SK-N-SH (cell line): ENCODE results near the gene ATXN7L3. TPM values are rescaled to one million over a fixed set of nuclear protein-coding genes. Genes with fewer than 3 reads are reported as not detected.

Source experiments
- CTCF ChIA-PET: fragments of 300-600, 350-600 bp; formaldehyde crosslinking; extraction: SDS; loops from one replicate; lab custom pipeline; 2021; lab: Yijun Ruan, JAX
- POLR2A ChIA-PET: fragments of 350-600 bp; sonication (Branson Sonifier 250); formaldehyde crosslinking; extraction: SDS; loops from one replicate; lab custom pipeline; 2020; ENCODE audit warnings: antibody characterized with exemption, inconsistent platforms; lab: Yijun Ruan, JAX
- DNase-seq: peaks from one replicate; pipeline ENCODE4 v3.0.0; 2012
- H2AFZ ChIP-seq: fragments of 200-600 bp; sonication (generic); 2 replicates; pipeline ENCODE4 v1.8.1; 2016; ENCODE audit warnings: antibody characterized with exemption, mild to moderate bottlenecking, low read depth
- H3F3A ChIP-seq: fragments of 200-600 bp; sonication (generic); replicated peaks from 2 replicates; pipeline ENCODE3; 2016; ENCODE audit warnings: antibody characterized with exemption, mild to moderate bottlenecking; ENCODE audit not compliant: insufficient read depth
- H3K27ac ChIP-seq, 2 experiments: fragments of 200-500 bp in 1 of 2; fragments of 200-600 bp in 1 of 2; sonication (Bioruptor generic) in 1 of 2; sonication (generic), shearing (Covaris generic) in 1 of 2; 2 replicates each; pipeline versions ENCODE4 v1.5.1 to v1.6.1; 2014 to 2016; ENCODE audit warnings: low read depth in 2 of 2, inconsistent platforms in 1 of 2, low read length in 1 of 2, mild to moderate bottlenecking in 1 of 2, mixed read lengths in 1 of 2
- H3K27me3 ChIP-seq: fragments of 200-600 bp; sonication (generic), shearing (Covaris generic); 2 replicates; pipeline ENCODE4 v1.6.1; 2016; ENCODE audit warnings: mixed run types; ENCODE audit not compliant: insufficient read depth
- H3K36me3 ChIP-seq, 2 experiments: fragments of 200-500 bp in 1 of 2; fragments of 200-600 bp in 1 of 2; sonication (Bioruptor generic) in 1 of 2; sonication (generic) in 1 of 2; replicated peaks in 1 of 2; 2 replicates each; pipeline versions ENCODE3 to v1.5.1; 2014 to 2016; ENCODE audit warnings: low read length in 1 of 2, mild to moderate bottlenecking in 1 of 2; ENCODE audit not compliant: insufficient read depth in 2 of 2, control insufficient read depth in 1 of 2
- H3K4me1 ChIP-seq, 2 experiments: fragments of 200-500 bp in 1 of 2; fragments of 200-600 bp in 1 of 2; sonication (Bioruptor generic) in 1 of 2; sonication (generic), shearing (Covaris generic) in 1 of 2; 2 replicates each; pipeline versions ENCODE4 v1.5.1 to v1.6.1; 2014 to 2016; ENCODE audit warnings: low read depth in 1 of 2, low read length in 1 of 2, mixed run types in 1 of 2; ENCODE audit not compliant: insufficient read depth in 2 of 2, control insufficient read depth in 1 of 2
- H3K4me2 ChIP-seq: fragments of 200-600 bp; sonication (generic), shearing (Covaris generic); 2 replicates; pipeline ENCODE4 v1.6.1; 2017; ENCODE audit warnings: mixed run types
- H3K4me3 ChIP-seq, 2 experiments: fragments of 200-500 bp in 1 of 2; fragments of 200-600 bp in 1 of 2; sonication (Bioruptor generic) in 1 of 2; sonication (generic), shearing (Covaris generic) in 1 of 2; 2 replicates each; pipeline versions ENCODE4 v1.5.1 to v1.8.1; 2014 to 2016; ENCODE audit warnings: low read depth in 2 of 2, inconsistent platforms in 1 of 2, low read length in 1 of 2, mild to moderate bottlenecking in 1 of 2, mixed read lengths in 1 of 2, moderate library complexity in 1 of 2
- H3K79me2 ChIP-seq: fragments of 200-600 bp; sonication (generic); 2 replicates; pipeline ENCODE4 v1.8.1; 2017; ENCODE audit warnings: mild to moderate bottlenecking; ENCODE audit not compliant: insufficient read depth
- H3K9ac ChIP-seq: fragments of 200-600 bp; sonication (generic); 2 replicates; pipeline ENCODE4 v1.6.1; 2017; ENCODE audit warnings: mixed run types
- H3K9me2 ChIP-seq: fragments of 200-600 bp; sonication (generic); 2 replicates; pipeline ENCODE4 v1.6.1; 2017; ENCODE audit warnings: mixed run types
- H3K9me3 ChIP-seq: fragments of 200-600 bp; sonication (generic); 2 replicates; pipeline ENCODE4 v1.6.1; 2017; ENCODE audit warnings: mixed run types, mild to moderate bottlenecking, moderate library complexity
- H4K20me1 ChIP-seq: fragments of 200-600 bp; sonication (generic); 2 replicates; pipeline ENCODE4 v1.6.1; 2017; ENCODE audit warnings: mild to moderate bottlenecking, mixed run types; ENCODE audit not compliant: insufficient read depth
- ELF1 ChIP-seq: IDR thresholded peaks from 2 replicates; pipeline ENCODE4 v1.4.0; 2012
- EP300 ChIP-seq, 2 experiments: IDR thresholded peaks; 2 replicates each; pipeline versions ENCODE4 v1.4.0 to v1.6.1; 2012; ENCODE audit warnings: borderline replicate concordance in 1 of 2, low read depth in 1 of 2, low read length in 1 of 2
- FOXM1 ChIP-seq: IDR thresholded peaks from 2 replicates; pipeline ENCODE4 v1.4.0; 2012; ENCODE audit warnings: low read depth, mild to moderate bottlenecking
- GATA2 ChIP-seq: sonication (generic); formaldehyde crosslinking; IDR thresholded peaks from 2 replicates; pipeline ENCODE4 v1.5.0; 2020; ENCODE audit warnings: mild to moderate bottlenecking, missing genetic modification reagents
- JUND ChIP-seq: IDR thresholded peaks from 2 replicates; pipeline ENCODE4 v1.4.0; 2012
- MEF2A ChIP-seq: IDR thresholded peaks from 2 replicates; pipeline ENCODE4 v1.4.0; 2012; ENCODE audit warnings: low read depth, borderline replicate concordance
- MXI1 ChIP-seq: IDR thresholded peaks from 2 replicates; pipeline ENCODE4 v1.6.1; 2012; ENCODE audit warnings: mild to moderate bottlenecking, low read depth, low read length, improper control_type of control experiment
- POLR2AphosphoS5 ChIP-seq: IDR thresholded peaks from 2 replicates; pipeline ENCODE4 v1.6.1; 2012; ENCODE audit warnings: low read depth, low read length
- RCOR1 ChIP-seq: fragments of 150-350 bp; IDR thresholded peaks from 2 replicates; pipeline ENCODE4 v1.6.1; 2017; ENCODE audit warnings: antibody characterized with exemption, low read length
- RFX5 ChIP-seq: IDR thresholded peaks from 2 replicates; pipeline ENCODE4 v1.6.1; 2012; ENCODE audit warnings: mild to moderate bottlenecking, improper control_type of control experiment, low read length
- SIN3A ChIP-seq: IDR thresholded peaks from 2 replicates; pipeline ENCODE4 v1.6.1; 2012; ENCODE audit warnings: low read depth, mild to moderate bottlenecking, low read length, moderate library complexity, borderline replicate concordance
- TAF1 ChIP-seq: IDR thresholded peaks from 2 replicates; pipeline ENCODE4 v1.6.1; 2012; ENCODE audit warnings: low read depth, mild to moderate bottlenecking, low read length, moderate library complexity, borderline replicate concordance
- YY1 ChIP-seq: IDR thresholded peaks from 2 replicates; pipeline ENCODE4 v1.4.0; 2012; ENCODE audit warnings: low read depth, mild to moderate bottlenecking
- WGBS: methylation state at CpG from one replicate; pipeline ENCODE4 v1.1.6; 2017; ENCODE audit warnings: low lambda C conversion rate; 5-methylcytosine and 5-hydroxymethylcytosine counted together
- polyA plus RNA-seq, 3 experiments: library from polyadenylated mRNA; depleted of rRNA; stranded (reverse); fragments of >200 nt; gene quantifications; 2 replicates each; pipeline ENCODE4 v1.2.3, GENCODE V29; 2012
- TF ChIP-seq, protein P1 (sequence below): fragments of 150-350 bp; IDR thresholded peaks from 2 replicates; pipeline ENCODE4 v1.6.1; 2016; ENCODE audit warnings: mild to moderate bottlenecking, low read depth, low read length
- TF ChIP-seq, protein P2 (sequence below): IDR thresholded peaks from 2 replicates; pipeline ENCODE4; 2012
- TF ChIP-seq, protein P3 (sequence below): fragments of 150-350 bp; IDR thresholded peaks from 2 replicates; pipeline ENCODE4 v1.6.1; 2017; ENCODE audit warnings: antibody characterized with exemption, low read length, low read depth, borderline replicate concordance

The ATXN7L3 gene
- polyA plus RNA-seq, 1 of the 3 experiments (the other 2 are of a cell fraction): 47.7 TPM

DNA sequence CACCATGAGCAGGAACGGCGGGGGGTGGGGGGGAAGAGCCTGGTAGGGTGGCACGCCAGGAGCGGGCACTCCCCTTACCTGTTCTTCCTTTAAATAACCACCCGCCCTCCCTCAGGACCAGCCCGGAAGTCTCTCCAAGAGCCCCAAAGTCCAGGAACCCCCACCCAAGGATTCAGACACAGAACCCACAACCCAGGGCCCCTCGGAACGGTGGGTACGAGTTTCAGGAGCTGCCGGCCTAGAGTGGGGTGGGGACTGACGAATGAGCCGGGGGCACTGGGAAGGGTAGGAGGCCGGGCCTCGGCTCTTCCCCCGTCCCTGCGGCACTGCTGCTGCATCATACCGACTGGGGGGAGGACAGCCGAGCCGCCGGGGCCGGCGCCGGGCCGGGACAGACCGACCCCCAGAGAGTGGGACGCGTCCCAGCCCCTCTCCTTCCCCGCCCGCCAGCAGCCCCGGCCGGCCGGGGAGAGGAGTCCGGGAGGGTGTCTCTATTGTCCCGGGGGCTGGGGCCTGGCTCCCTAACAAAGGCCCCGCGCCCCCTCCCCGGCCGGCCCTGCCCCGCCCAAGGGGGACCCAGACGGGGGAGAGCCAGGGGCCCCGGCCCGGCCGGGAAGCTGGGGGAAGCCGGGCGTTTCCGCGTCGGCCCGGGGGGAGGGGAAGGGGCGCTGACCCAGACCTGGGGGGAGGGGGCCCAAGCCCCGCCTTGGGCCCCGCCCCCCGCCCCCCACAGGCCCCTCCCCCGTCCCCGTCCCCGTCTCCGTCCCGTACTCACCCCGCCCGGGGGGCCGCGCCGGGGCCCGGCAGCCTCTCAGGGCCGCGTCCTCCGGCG, 747 bp downstream of the ATXN7L3 start:
- Histone ChIP-seq H3F3A (peaks cover 4% of the 10 kb centered on the region), H3K9ac (peak overlapping the region; percentile 96), H3K9me3 (no peaks in the 10 kb centered on the region), H3K36me3 (peaks cover 31 to 32% of the 10 kb centered on the region in 2 experiments), H3K27ac (peak overlapping the region; percentile 85 to 96), H3K27me3 (no peaks in the 10 kb centered on the region), H3K79me2 (peaks cover 42% of the 10 kb centered on the region), H4K20me1 (no peaks in the 10 kb centered on the region), H2AFZ (no peak overlapping the region)
- ChIA-PET CTCF (interaction anchor here (0.8 to 6.6 kb wide), 9 partner anchors 10 to 152 kb away, joined by 3 to 61 read pairs (median 4); partner anchors contain the start of genes ASB16 and UBTF), POLR2A (interaction anchor here (0.6 to 1.6 kb wide), 4 partner anchors 12 to 111 kb away, joined by 3 to 7 read pairs (median 4); partner anchors contain the start of genes RUNDC3A and TMUB2)
- TF ChIP-seq FOXM1 (no peak), MEF2A (no peak), ELF1 (0 out of 2 replicates have a peak, but pooled peaks have one; percentile 28), RCOR1 (no peak), POLR2AphosphoS5 (0 out of 2 replicates have a peak, but pooled peaks have one; percentile 2), RFX5 (no peak), SIN3A (0 out of 2 replicates have a peak, but pooled peaks have one; percentile 3), YY1 (0 out of 2 replicates have a peak, but pooled peaks have one; percentile 24), TAF1 (peak; percentile 44; the same call in 1 of the 2 replicates), JUND (no peak)
- TF ChIP-seq, protein P1, sequence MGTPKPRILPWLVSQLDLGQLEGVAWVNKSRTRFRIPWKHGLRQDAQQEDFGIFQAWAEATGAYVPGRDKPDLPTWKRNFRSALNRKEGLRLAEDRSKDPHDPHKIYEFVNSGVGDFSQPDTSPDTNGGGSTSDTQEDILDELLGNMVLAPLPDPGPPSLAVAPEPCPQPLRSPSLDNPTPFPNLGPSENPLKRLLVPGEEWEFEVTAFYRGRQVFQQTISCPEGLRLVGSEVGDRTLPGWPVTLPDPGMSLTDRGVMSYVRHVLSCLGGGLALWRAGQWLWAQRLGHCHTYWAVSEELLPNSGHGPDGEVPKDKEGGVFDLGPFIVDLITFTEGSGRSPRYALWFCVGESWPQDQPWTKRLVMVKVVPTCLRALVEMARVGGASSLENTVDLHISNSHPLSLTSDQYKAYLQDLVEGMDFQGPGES: no peak
- TF ChIP-seq, protein P2, sequence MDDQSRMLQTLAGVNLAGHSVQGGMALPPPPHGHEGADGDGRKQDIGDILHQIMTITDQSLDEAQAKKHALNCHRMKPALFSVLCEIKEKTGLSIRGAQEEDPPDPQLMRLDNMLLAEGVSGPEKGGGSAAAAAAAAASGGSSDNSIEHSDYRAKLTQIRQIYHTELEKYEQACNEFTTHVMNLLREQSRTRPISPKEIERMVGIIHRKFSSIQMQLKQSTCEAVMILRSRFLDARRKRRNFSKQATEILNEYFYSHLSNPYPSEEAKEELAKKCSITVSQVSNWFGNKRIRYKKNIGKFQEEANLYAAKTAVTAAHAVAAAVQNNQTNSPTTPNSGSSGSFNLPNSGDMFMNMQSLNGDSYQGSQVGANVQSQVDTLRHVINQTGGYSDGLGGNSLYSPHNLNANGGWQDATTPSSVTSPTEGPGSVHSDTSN: 0 out of 2 replicates have a peak, but pooled peaks have one; percentile 3
- TF ChIP-seq, all 33 proteins: peak for 6
- no peaks in the 10 kb centered on the region for H3K9me2 ChIP-seq
- DNase-seq: peak; percentile 97
- H3K4me3 ChIP-seq: peak overlapping the region; percentile 61 to 83
- H3K4me1 ChIP-seq: peaks cover 8 to 28% of the 10 kb centered on the region in 2 experiments; a peak in 2 of 4 replicates
- 2% methylated on average over 26 of the region's 68 CpGs for WGBS
- peak overlapping the region; percentile 86 for H3K4me2 ChIP-seq

DNA sequence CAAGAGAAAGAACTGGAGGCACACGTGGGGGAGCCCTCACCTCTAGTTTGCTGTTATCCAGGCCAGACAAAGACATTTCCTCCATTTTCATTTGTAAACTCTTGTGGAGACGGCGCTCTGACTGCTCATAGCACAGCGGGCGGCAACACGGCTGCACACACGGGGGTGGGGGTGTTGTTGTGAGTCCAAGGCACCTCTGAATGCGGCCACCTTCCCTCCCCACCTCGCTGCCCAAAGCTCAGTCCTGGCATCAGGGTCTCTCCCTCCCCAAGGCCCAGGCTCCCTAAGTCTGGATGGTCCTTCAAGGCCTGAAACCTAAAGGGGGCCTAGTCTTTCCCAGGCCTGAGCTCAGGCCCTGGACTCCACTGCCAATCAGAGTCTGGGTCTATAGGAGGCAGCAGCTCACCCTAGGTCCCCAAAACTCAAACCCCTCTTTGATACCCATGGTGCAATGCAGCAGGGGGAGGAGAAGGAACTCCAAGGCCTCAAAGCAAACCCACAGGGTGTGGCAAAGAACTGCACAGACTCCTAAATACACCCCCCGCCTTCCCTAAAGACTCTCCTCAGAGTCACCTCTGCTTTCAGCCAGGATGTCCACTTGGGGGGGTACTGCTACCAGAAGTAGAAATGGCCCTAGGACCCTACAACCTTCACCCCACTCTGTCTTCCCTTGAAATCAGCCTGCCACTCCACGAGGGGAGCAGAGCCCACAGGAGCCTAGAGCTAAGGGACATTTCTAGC, 1.5 kb downstream of the ATXN7L3 start:
- H3K79me2 ChIP-seq: peaks cover 42% of the 10 kb centered on the region
- H3K9me3 ChIP-seq: no peaks in the 10 kb centered on the region
- ChIA-PET POLR2A (interaction anchor here (1.4 to 1.6 kb wide), 2 partner anchors 11 to 110 kb away, joined by 4 to 7 read pairs; partner anchors contain the start of genes RUNDC3A and TMUB2), CTCF (interaction anchor here (0.7 to 6.6 kb wide), 12 partner anchors 10 to 153 kb away, joined by 3 to 61 read pairs (median 4); partner anchors contain the start of genes ASB16 and UBTF)
- no peak for DNase-seq
- H3K36me3 ChIP-seq: peaks cover 37 to 40% of the 10 kb centered on the region in 2 experiments
- peaks cover 8 to 23% of the 10 kb centered on the region in 2 experiments; a peak in 2 of 4 replicates for H3K4me1 ChIP-seq
- peak overlapping the region; percentile 61 to 83 for H3K4me3 ChIP-seq
- no peaks in the 10 kb centered on the region for H3K9me2 ChIP-seq
- no peak overlapping the region for H2AFZ ChIP-seq
- H3F3A ChIP-seq: peaks cover 4% of the 10 kb centered on the region
- no peaks in the 10 kb centered on the region for H4K20me1 ChIP-seq
- H3K9ac ChIP-seq: peak overlapping the region; percentile 96
- H3K4me2 ChIP-seq: peak overlapping the region; percentile 86
- no peaks in the 10 kb centered on the region for H3K27me3 ChIP-seq
- peak overlapping the region; percentile 85 to 96 for H3K27ac ChIP-seq
- 72% methylated on average over 11 of the region's 11 CpGs for WGBS
- TF ChIP-seq FOXM1 (no peak), YY1 (no peak), GATA2 (no peak), POLR2AphosphoS5 (no peak), EP300 (IDR thresholded peaks at IDR 0.05; ENCODE audit: borderline replicate concordance in 1 of 2, low read depth in 1 of 2, low read length in 1 of 2) (no peak), MXI1 (no peak), TAF1 (0 out of 2 replicates have a peak, but pooled peaks have one; percentile 30), ELF1 (no peak)
- TF ChIP-seq, protein P3, sequence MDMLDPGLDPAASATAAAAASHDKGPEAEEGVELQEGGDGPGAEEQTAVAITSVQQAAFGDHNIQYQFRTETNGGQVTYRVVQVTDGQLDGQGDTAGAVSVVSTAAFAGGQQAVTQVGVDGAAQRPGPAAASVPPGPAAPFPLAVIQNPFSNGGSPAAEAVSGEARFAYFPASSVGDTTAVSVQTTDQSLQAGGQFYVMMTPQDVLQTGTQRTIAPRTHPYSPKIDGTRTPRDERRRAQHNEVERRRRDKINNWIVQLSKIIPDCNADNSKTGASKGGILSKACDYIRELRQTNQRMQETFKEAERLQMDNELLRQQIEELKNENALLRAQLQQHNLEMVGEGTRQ: no peak
- TF ChIP-seq, protein P1: no peak
